ENCODE results near the gene LTO1.
"Not testable (repeated sequence)": the region's sequence is repeated elsewhere in the genome, so short reads cannot be mapped to it uniquely, and the experiment has no call there.

LTO1 gene

GRCh38 chr11:69630017-69630416 lies 45.1 kb downstream of the LTO1 start:
- no peak for DNase-seq

GRCh38 chr11:69627551-69627950 lies 47.6 kb downstream of the LTO1 start:
- no peak for DNase-seq

DNA sequence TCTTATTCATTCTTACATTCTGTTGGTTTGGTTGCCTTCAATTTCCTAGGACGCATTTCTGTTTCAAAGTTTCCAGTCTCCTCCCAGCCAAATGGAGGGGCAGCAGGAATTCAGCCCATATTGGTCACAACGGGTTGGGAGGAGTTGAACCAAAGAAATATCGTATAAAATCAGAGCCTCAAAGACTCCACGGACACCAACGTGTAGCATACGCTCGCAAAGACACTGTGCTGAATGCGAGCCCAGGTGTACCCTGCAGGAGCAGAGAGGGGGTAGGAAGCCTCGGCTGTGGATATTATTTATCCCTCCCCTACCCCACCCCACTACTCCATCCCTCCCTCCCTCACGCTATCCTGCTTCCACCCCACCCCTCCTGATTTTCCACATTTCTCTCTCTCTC lies 49.7 kb downstream of the LTO1 start:
- DNase-seq, result no peak

- DNase-seq, result no peak
These were observed 50.9 kb downstream of the LTO1 start for GRCh38 chr11:69624293-69624692.

DNA sequence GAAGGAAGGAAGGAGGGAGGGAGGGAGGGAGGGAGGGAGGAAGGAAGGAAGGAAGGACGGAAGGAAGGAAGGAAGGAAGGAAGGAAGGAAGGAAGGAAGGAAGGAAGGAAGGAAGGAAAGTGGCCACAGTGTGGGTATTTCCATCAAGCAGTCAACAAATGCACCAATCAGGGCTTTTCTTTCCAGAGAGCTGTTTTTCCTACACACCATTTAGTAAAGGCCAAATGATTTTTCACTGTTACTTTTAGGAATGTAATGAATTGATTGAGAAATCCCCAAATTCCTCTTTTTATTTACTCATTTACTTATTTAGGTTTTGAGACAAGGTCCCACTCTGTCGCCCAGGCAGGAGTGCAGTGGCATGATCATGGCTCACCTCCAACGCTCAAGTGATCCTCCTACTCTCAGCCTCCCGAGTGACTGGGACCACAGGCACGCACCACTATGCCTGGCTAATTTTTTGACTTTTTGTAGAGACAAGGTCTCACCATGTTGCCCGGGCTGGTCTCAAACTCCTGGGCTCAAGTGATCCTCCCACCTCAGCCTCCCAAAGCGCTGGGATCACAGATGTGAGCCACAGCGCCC lies 53.0 kb downstream of the LTO1 start:
- not testable (repeated sequence) for DNase-seq

DNA sequence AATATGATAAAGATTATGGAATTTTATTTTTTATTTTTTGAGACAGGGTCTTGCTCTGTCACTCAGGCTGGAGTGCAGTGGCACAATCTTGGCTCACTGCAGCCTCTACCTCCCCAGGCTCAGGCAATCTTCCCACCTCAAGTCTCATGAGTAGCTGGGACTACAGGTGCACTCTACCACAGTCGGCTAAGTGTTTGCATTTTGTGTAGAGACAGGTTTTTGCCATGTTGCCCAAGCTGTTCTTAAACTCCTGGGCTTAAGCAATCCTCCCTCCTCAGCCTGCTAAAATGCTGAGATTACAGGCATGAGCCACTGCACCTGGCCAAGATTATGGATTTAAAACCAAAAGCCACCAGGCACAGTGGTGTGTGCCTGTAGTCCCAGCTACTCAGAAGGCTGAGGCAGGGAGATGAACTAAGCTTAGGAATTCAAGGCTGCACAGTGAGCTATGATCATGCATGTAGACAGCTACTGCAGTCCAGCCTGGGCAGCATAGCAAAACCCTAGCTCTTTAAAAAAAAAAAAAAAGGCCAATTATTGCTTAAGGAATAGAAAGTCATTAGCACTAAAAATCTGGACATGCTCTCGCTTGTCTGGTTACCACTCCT lies 54.4 kb downstream of the LTO1 start:
- no peak for DNase-seq

DNA sequence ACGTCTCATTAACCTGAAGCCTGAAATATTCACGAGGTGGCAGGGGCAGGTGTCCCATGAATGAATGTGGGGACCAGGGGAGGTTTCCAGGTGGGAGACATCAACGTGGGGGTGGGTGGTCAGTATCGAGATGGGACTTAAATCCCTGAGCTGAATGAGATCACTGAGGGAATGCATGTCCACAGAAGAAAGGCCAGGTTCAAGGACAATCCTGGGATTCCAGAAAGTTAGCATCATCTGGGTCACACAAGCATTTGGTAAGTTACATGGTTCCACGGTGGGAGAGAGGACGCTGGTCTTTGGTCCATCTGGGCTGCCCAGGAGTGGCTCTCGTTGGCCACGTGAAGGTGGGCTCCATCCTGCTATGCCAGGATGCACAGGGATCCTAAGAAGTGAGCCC lies 56.9 kb downstream of the LTO1 start:
- no peak for DNase-seq

- no peak for DNase-seq
These were observed 57.5 kb downstream of the LTO1 start for GRCh38 chr11:69617682-69618081.

DNA sequence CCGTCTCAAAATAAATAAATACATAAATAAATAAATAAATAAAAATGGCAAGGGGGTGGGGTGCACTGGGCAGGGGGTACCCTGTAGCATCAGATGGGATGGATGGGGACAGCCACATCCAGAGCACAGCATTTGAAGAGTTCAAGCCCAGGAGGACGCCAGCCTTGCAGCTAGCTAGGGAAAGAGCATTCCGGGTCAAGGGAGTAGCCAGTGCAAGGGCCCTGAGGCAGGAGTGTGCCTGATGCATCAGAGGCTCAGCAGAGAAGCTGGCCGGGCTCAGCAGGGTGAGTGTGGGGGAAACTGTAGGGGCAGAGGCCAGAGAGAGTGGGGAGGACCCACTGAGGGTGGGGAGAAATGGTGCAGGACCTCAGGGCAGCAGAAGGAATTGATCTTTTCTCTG lies 57.9 kb downstream of the LTO1 start:
- no peak for DNase-seq

All from NCI-H774 (cell line).